ENCODE data around the gene COG5. TPM values are rescaled to one million over a fixed set of nuclear protein-coding genes. Genes with fewer than 3 reads are reported as not detected.
"Not testable (repeated sequence)": the region's sequence is repeated elsewhere in the genome, so short reads cannot be mapped to it uniquely, and the experiment has no call there.

The COG5 gene
- total RNA-seq, 1 experiment from 2014 or later = 72.6 TPM

DNA sequence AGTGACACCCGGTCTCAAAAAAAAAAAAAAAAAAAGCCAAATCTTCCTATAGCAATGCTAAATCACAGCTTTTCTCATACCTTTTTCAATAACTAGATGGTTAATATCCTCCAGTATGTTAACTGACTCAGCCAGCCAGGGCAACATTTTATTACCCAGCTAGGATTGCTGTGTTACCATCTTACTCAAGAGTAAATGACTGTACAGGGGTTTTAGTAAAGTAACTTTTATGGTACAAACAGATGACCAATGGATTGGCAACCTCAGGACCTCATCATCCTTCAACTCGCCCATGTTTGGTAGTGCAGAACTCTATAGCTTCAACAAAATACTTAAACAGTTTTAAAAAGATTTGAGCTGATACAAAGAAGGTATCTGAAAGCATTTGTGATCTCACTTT lies 335.4 kb downstream of the COG5 start:
- DNase-seq (ENCODE audit: low read depth) = no peak

GRCh38 chr7:107224374-107225223 lies 339.1 kb downstream of the COG5 start:
- no peak for DNase-seq (ENCODE audit: low read depth)

DNA sequence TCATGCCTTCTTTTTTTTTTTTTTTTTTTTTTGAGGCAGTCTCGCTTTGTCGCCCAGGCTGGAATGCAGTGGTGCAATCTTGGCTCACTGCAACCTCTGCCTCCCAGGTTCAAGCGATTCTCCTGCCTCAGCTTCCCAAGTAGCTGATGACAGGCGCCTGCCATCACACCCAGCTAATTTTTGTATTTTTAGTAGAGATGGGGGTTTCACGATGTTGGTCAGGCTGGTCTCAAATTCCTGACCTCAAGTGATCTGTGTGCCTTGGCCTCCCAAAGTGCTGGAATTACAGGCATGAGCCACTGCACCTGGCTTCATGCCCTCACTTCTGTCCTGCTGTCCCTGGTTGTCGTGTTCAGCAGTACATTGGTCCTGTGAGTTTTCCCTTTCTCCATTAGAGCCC lies 342.9 kb downstream of the COG5 start:
- not testable (repeated sequence) for DNase-seq (ENCODE audit: low read depth)

DNA sequence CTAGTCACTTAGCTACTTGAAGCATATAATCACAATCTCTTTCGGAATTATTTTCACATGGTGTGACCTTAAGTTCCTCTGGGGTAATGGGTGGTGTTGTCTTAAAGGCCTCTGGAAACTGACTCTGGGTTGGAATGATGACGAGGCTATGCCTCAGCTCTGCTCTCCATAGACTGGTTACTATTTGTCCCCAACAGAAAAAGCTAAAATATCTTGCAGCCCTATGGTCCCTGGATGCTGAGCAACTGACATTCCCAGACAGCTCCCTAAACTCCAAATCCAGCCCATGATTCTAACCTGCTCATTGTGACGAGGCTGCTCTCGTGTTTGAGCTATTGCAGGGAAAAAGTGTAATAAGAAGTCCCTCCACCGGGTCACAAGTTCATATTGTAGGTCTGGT lies 343.4 kb downstream of the COG5 start:
- DNase-seq (ENCODE audit: low read depth) = no peak

GRCh38 chr7:107219563-107220244 lies 344.0 kb downstream of the COG5 start:
- DNase-seq (ENCODE audit: low read depth) = no peak

GRCh38 chr7:107213945-107214344 lies 349.8 kb downstream of the COG5 start:
- DNase-seq (ENCODE audit: low read depth) = no peak

- no peak for DNase-seq (ENCODE audit: low read depth)
Measured at GRCh38 chr7:107213193-107213788, 350.4 kb downstream of the COG5 start.

GRCh38 chr7:107212725-107213124 lies 351.0 kb downstream of the COG5 start:
- no peak for DNase-seq (ENCODE audit: low read depth)

DNA sequence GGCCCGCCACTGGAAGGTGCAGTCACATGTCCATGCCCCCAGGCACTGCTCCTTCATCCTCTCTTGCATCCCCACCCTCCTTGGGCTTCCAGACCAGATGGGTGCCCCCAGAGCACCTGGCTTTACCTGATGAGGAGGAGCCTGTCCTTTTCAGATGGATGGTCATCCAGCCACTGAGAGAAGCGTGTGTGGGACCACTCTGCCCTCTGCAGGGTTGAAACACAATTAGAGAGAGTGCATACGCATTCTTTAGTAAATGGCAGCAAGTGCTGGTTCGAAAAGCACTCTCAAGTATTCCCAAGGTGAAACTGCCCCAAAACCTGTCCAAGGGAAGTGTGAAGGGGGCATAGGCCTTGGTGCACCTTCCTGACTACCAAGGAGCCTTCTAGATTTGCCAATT lies 353.3 kb downstream of the COG5 start:
- DNase-seq (ENCODE audit: low read depth) = no peak

- DNase-seq (ENCODE audit: low read depth) = no peak
Measured at GRCh38 chr7:107209565-107209964, 354.2 kb downstream of the COG5 start.

- DNase-seq (ENCODE audit: low read depth) = no peak
Measured at GRCh38 chr7:107208563-107208962, 355.2 kb downstream of the COG5 start.

- no peak for DNase-seq (ENCODE audit: low read depth)
Measured at GRCh38 chr7:107208024-107208521, 355.6 kb downstream of the COG5 start.

- DNase-seq (ENCODE audit: low read depth) = no peak
Measured at GRCh38 chr7:107207459-107207858, 356.3 kb downstream of the COG5 start.

DNA sequence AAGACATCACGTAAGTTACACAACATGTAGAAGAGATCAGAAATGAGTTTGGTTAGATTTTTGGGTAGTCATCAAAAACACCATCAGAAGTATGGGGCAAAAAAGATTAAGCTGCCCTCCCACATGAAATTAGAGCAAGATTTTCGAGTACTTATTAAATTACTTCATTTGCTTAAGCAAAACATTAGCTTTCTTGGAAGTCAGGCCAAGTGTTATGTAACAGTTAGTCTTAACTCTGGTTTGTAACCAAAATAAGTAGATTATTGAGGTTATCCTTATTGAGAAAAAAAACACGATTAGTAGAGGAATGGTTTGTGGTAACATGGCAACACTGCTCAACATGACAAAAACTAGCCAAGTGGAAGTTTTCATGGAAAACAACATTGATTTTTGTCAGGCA lies 357.0 kb downstream of the COG5 start:
- no peak for DNase-seq (ENCODE audit: low read depth)

- no peak for DNase-seq (ENCODE audit: low read depth)
Measured at GRCh38 chr7:107206136-107206535, 357.6 kb downstream of the COG5 start.

- no peak for DNase-seq (ENCODE audit: low read depth)
Measured at GRCh38 chr7:107203607-107204006, 360.1 kb downstream of the COG5 start.

- peak; percentile 39 for DNase-seq (ENCODE audit: low read depth)
Measured at GRCh38 chr7:107201795-107202450, 361.8 kb downstream of the COG5 start.

DNA sequence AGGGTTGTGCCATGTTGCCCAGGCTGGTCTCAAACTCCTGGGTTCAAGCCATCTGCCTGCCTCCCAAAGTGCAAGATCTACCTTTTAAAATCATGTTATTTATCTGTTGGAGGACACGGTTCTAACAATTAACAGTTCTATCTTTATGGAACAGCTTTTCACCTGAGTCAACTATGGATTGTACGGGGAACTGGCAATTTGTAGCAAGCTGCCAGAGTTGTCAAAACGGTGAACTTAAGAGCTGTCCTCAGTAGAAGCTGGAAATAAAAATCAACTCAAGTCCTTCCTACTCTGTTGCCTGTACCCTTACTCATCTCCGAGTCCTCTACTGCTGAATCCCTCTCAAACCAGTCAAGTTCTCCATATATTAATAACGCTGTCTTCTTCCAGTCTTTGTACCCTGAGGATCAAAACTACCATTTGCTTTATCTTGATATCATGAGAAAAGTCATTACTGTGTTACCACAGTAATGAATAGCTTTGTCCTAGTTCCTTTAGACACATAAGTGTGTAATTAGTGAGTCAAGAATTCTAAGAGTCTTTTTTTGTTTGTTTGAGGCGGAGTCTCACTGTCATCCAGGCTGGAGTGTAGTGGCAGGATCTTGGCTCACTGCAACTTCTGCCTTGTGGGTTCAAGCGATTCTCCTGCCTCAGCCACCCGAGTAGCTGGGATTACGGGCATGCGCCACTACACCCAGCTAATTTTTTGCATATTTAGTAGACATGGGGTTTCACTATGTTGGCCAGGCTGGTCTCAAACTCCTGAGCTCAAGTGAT lies 366.7 kb downstream of the COG5 start:
- DNase-seq (ENCODE audit: low read depth) = no peak

DNA sequence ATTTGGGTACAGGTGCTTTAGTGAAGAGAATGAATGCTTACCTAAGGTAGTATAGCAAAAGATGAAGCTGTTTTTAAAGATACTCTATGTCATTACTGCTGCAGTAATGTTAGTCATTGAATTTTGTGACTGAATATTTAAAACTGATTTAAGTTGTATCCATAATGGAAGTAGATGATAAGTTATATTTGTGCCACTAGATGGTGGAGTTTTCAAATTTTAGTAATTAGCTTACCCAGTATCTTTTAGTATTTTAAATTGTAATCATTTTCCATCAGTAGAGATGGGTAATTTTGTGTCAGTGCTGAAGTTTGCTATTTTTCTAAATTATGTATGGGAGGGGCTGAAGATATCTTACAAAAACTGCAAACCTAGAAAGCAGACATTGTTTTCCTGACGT lies 369.7 kb downstream of the COG5 start:
- DNase-seq (ENCODE audit: low read depth) = no peak

DNA sequence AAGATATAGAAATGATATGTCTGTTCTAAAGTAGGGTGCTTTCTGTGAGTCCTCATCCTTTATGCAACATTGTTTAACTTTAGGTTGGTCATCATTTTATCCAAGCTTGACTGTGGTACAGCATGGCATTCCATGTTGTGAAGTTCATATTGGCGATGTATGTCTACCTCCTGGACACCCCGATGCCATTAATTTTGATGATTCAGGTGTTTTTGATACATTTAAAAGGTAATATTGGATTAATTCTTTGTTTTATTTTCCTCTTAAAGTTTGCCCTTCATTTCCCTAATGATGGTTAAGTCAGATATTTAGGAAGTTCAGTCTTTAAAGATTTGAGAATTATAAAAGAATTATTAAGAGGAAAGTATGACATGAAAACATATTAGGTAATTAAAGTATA lies 373.6 kb downstream of the COG5 start:
- no peak for DNase-seq (ENCODE audit: low read depth)

DNA sequence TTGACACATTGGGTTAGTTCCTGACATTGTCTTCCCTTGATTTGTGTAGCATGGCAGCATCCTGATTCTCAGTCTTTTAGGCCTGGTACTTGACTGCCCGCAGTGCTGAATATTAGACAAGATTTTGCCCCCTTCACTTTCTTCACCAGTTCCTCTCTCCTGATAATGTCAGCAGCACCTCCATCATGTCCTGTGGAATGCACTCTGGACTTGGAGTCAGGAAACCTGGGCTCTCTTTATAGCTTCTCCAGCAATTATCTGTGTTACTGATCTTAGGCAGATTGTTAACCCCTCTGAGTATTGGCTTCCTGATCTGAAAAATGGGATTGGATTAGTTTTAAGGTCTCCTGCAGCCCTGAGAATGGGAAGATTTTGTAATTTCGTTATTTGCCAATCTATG lies 375.9 kb downstream of the COG5 start:
- no peak for DNase-seq (ENCODE audit: low read depth)

Measured in Daoy (cell line).